SU-DHL-6 (cell line): ENCODE results near the gene ATP13A1.

ENCODE experiments used
- H2AFZ ChIP-seq: fragments of 200-600 bp; sonication (generic); 2 replicates; pipeline ENCODE4 v1.6.1; 2014; ENCODE audit warnings: low read depth, mild to moderate bottlenecking, moderate library complexity, mixed read lengths, antibody characterized with exemption, low read length; ENCODE audit not compliant: severe bottlenecking
- H3F3A ChIP-seq: fragments of 200-600 bp; shearing (Covaris generic); 2 replicates; pipeline ENCODE4 v1.6.0; 2016; ENCODE audit warnings: antibody characterized with exemption, mild to moderate bottlenecking; ENCODE audit not compliant: insufficient read depth
- H3K27ac ChIP-seq: fragments of 200-600 bp; sonication (generic); 2 replicates; pipeline ENCODE4 v1.5.1; 2016; ENCODE audit warnings: low read depth, mild to moderate bottlenecking, low read length, moderate library complexity, mixed read lengths
- H3K27me3 ChIP-seq: fragments of 200-600 bp; sonication (generic), shearing (Covaris generic); 2 replicates; pipeline ENCODE4 v1.6.0; 2014; ENCODE audit warnings: mild to moderate bottlenecking, low read length
- H3K36me3 ChIP-seq: fragments of 200-600 bp; sonication (generic); 2 replicates; pipeline ENCODE4 v1.6.1; 2014; ENCODE audit warnings: mild to moderate bottlenecking, low read length, mixed read lengths
- H3K4me2 ChIP-seq: fragments of 300-600, 200-600 bp; shearing (Covaris generic), sonication (generic); 2 replicates; pipeline ENCODE4 v1.6.0; 2014; ENCODE audit warnings: low read length, low read depth, mild to moderate bottlenecking; ENCODE audit not compliant: poor library complexity, severe bottlenecking
- H3K4me3 ChIP-seq: fragments of 200-600 bp; sonication (generic); 2 replicates; pipeline ENCODE4 v1.5.1; 2014; ENCODE audit warnings: antibody characterized with exemption, low read length, mild to moderate bottlenecking, mixed read lengths; ENCODE audit not compliant: insufficient read depth, poor library complexity, severe bottlenecking
- H3K79me2 ChIP-seq: fragments of 200-600 bp; sonication (generic); 2 replicates; pipeline ENCODE4 v1.6.1; 2014; ENCODE audit warnings: mild to moderate bottlenecking, low read length, moderate library complexity; ENCODE audit not compliant: insufficient read depth
- H3K9ac ChIP-seq: fragments of 200-600 bp; sonication (generic); 2 replicates; pipeline ENCODE4 v1.7.0; 2014; ENCODE audit warnings: mild to moderate bottlenecking, low read length
- H3K9me2 ChIP-seq: fragments of 200-600 bp; sonication (generic); replicated peaks from 2 replicates; pipeline ENCODE4 v1.6.1; 2014; ENCODE audit warnings: low read length; ENCODE audit not compliant: insufficient read depth
- H3K9me3 ChIP-seq: fragments of 200-600 bp; sonication (generic); 2 replicates; pipeline ENCODE4 v1.6.1; 2014; ENCODE audit warnings: low read length, mixed read lengths; ENCODE audit not compliant: insufficient read depth
- H4K20me1 ChIP-seq: fragments of 200-600 bp; sonication (generic); 2 replicates; pipeline ENCODE4 v1.6.1; 2014; ENCODE audit warnings: low read depth, mild to moderate bottlenecking, antibody characterized with exemption, low read length, moderate library complexity, mixed read lengths
- CTCF ChIP-seq: fragments of 200-600 bp; sonication (generic); IDR thresholded peaks from one replicate; pipeline ENCODE4 v1.5.1; 2017; ENCODE audit warnings: antibody characterized with exemption, mild to moderate bottlenecking, low read length, moderate library complexity; ENCODE audit not compliant: insufficient read depth, poor library complexity, severe bottlenecking
- EZH2phosphoT487 ChIP-seq: fragments of 200-600 bp; sonication (generic), shearing (Covaris generic); conservative IDR thresholded peaks from 2 replicates; pipeline ENCODE4 v1.6.1; 2018; ENCODE audit warnings: mild to moderate bottlenecking, antibody characterized with exemption, low read length, moderate library complexity, mixed read lengths

The ATP13A1 gene

GRCh38 chr19:19661675-19662251, 1.7 kb downstream of the ATP13A1 start:
- Histone ChIP-seq H3K36me3 (0 out of 2 replicates have a peak, but pooled peaks cover 6% of the 10 kb centered on the region), H3F3A (peaks cover 25% of the 10 kb centered on the region), H3K9me2 (no peaks in the 10 kb centered on the region), H3K79me2 (peaks cover 33% of the 10 kb centered on the region), H3K9me3 (no peaks in the 10 kb centered on the region), H3K27me3 (no peaks in the 10 kb centered on the region), H3K4me3 (peak overlapping the region; percentile 56), H2AFZ (no peak overlapping the region), H3K27ac (peak overlapping the region; percentile 93), H3K4me2 (peak overlapping the region; percentile 95), H3K9ac (peak overlapping the region; percentile 86), H4K20me1 (no peaks in the 10 kb centered on the region)
- TF ChIP-seq CTCF (no peak), EZH2phosphoT487 (no peak)

GRCh38 chr19:19661141-19661674, 2.3 kb downstream of the ATP13A1 start:
- Histone ChIP-seq H3K9me2 (no peaks in the 10 kb centered on the region), H3K36me3 (0 out of 2 replicates have a peak, but pooled peaks cover 6% of the 10 kb centered on the region), H3K9ac (peak overlapping the region; percentile 86), H3K4me2 (peak overlapping the region; percentile 95), H2AFZ (no peak overlapping the region), H4K20me1 (no peaks in the 10 kb centered on the region), H3K4me3 (peak overlapping the region; percentile 56), H3K27me3 (no peaks in the 10 kb centered on the region), H3K27ac (peak overlapping the region; percentile 93), H3K9me3 (no peaks in the 10 kb centered on the region), H3F3A (peaks cover 23% of the 10 kb centered on the region), H3K79me2 (peaks cover 33% of the 10 kb centered on the region)
- TF ChIP-seq EZH2phosphoT487 (no peak), CTCF (no peak)

- H3K4me2 ChIP-seq: no peak overlapping the region
- no peaks in the 10 kb centered on the region for H4K20me1 ChIP-seq
- no peak overlapping the region for H3K9ac ChIP-seq
- peaks cover 17% of the 10 kb centered on the region for H3F3A ChIP-seq
- H3K9me3 ChIP-seq: no peaks in the 10 kb centered on the region
- H3K36me3 ChIP-seq: 0 out of 2 replicates have a peak, but pooled peaks cover 6% of the 10 kb centered on the region
- no peak overlapping the region for H3K27ac ChIP-seq
- TF ChIP-seq EZH2phosphoT487: no peak
- TF ChIP-seq CTCF: no peak
- no peaks in the 10 kb centered on the region for H3K27me3 ChIP-seq
- no peak overlapping the region for H3K4me3 ChIP-seq
- no peaks in the 10 kb centered on the region for H3K9me2 ChIP-seq
- H2AFZ ChIP-seq: no peak overlapping the region
- H3K79me2 ChIP-seq: peaks cover 33% of the 10 kb centered on the region
These were observed 3.7 kb downstream of the ATP13A1 start for GRCh38 chr19:19659646-19660245.
